Activated naive CD4-positive, alpha-beta T cell treated with anti-CD3 and anti-CD28 coated beads, Interleukin-2, amount 10 ng/mL, durations not matched to agents 7 days and 5 days (primary cell): Measurements from ENCODE around the gene TEX50.
"Not testable (repeated sequence)": the region's sequence is repeated elsewhere in the genome, so short reads cannot be mapped to it uniquely, and the experiment has no call there.

Experiments used
- CTCF ChIA-PET: fragments of 350-600 bp; sonication (Branson Sonifier 250); formaldehyde crosslinking; loops from one replicate; lab custom pipeline; 2021; ENCODE audit warnings: antibody characterized with exemption; lab: Charles Lee
- DNase-seq: peaks from one replicate; pipeline ENCODE4 v3.0.0-alpha.2; 2020
- H3K27ac Mint-ChIP-seq: one replicate; pipeline ENCODE4 v1.8.0; 2021; ENCODE audit warnings: mild to moderate bottlenecking, moderate library complexity, mixed read lengths
- H3K27me3 Mint-ChIP-seq: one replicate; pipeline ENCODE4 v1.8.0; 2021; ENCODE audit warnings: mild to moderate bottlenecking, mixed read lengths
- H3K36me3 Mint-ChIP-seq: one replicate; pipeline ENCODE4 v1.8.0; 2021; ENCODE audit warnings: mixed read lengths
- H3K4me1 Mint-ChIP-seq: one replicate; pipeline ENCODE4 v1.8.0; 2021; ENCODE audit warnings: mixed read lengths
- H3K4me3 Mint-ChIP-seq: one replicate; pipeline ENCODE4 v1.8.0; 2021; ENCODE audit warnings: mild to moderate bottlenecking, moderate library complexity, mixed read lengths
- H3K9me3 Mint-ChIP-seq: one replicate; pipeline ENCODE4 v1.8.0; 2021; ENCODE audit warnings: mixed read lengths

Gene TEX50

DNA sequence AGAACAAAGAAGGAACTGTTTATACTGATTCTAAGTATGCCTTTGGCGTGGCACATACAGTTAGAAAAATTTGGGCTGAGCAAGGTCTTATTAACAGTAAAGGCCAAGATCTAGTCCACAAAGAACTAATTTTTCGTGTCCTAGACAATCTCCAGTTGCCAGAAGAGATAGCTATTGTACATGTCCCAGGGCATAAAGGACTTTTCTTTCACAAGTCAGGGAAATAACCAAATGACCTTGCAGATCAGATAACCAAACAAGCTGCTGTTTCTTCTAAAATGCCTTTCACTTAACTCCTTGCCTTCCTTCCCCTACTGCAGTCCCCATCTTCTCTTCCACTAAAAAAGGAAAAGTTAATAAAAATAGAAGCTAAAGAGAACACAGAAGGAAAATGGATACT, 4.0 kb downstream of the TEX50 start:
- Mint-ChIP-seq H3K36me3 (no peaks in the 10 kb centered on the region), H3K4me1 (no peaks in the 10 kb centered on the region), H3K4me3 (no peak overlapping the region), H3K27ac (no peak overlapping the region), H3K27me3 (peaks cover 7% of the 10 kb centered on the region), H3K9me3 (peaks cover 9% of the 10 kb centered on the region)
- DNase-seq: no peak
- CTCF ChIA-PET: interaction anchor here (0.6 kb wide), 1 partner anchor 231 kb away, joined by 3 read pairs; no protein-coding TSS in a partner anchor

DNA sequence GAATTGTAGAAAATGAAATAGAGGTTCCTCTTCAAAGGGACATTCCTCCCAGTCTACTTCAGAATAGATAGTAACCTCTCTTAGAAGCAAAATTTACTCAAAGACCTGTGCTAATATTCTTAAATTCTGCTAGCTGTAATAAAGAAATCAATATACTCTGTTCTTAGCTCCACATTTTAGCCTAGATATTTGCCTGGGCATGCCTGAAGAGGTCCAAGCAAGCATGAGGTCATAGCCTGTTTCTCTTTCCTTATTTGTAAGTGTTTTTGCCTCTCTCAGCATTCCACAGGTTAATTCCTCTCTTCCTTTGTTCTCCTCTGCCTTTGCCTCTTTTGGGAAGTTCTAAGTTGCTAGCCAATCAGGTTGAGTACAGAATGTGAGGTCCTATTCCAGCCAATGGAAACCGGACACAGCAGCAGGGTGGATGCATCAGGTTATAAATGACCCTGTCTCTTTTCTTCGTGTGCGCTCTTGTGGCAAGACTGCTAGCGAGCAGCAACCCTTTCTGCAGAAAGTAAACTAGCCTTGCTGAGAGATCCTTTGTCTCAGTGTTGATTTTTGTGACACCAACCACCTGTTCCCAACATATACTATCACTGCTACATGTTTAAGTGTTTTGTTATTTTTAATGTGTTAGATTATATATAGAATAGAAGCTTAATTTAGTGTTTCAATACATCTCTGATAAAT, 7.5 kb downstream of the TEX50 start:
- H3K27ac Mint-ChIP-seq, H3K36me3 Mint-ChIP-seq, H3K27me3 Mint-ChIP-seq, CTCF ChIA-PET, H3K4me3 Mint-ChIP-seq, H3K4me1 Mint-ChIP-seq, DNase-seq, H3K9me3 Mint-ChIP-seq: not testable (repeated sequence)

DNA sequence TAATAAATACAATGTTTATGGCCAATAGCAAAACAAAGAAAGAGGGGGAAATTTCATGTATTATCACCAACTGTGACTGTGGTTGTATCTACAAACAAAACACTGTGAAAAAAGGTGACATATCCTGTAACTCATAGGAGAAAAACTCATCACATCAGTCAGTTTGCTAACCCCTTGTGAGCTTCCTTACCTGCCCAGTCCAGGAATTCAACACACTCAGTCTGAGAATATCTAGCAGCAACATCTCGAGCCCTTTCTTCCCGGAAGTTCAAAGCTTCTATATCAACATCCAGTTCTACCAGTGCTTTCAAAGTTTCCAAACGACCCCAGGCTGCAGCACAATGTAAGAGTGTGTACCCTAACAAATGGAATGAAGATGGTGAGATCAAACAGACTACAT, 11.5 kb downstream of the TEX50 start:
- CTCF ChIA-PET: no interaction called here
- H3K4me1 Mint-ChIP-seq: no peaks in the 10 kb centered on the region
- peaks cover 2% of the 10 kb centered on the region for H3K27me3 Mint-ChIP-seq

DNA sequence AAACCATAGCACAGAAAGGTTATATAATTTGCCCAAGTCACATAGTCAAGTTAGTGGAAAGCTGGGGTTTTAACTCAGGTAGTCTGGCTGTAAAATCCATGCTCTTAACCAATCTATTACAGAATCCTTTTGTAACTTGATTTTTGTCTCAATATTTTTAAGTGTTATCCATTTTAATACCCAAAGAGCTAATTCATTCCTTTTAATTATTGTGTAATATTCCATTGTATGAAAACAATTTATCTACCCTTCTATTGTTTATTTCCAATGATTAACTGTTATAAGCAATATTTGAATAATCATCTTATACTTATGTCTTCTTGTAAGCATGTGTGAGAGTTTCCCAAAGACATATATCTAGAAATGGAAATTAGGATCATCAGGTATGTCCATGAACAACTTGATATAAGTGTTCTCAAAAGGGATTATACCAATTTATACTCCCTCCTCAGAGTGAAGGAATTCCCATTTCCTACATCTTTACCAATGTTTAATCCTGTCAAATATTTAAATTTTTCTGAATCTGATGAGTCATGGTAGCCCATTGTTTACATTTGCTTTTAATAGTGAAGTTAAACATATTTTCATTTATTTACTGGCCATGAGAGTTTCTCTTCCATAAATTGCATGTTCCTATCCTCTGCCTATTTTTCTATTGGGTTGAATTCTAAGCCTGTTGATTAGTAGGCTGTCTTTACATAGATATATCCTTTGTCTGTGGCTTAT, 13.9 kb downstream of the TEX50 start:
- CTCF ChIA-PET: no interaction called here
- Mint-ChIP-seq H3K4me3 (no peak overlapping the region), H3K27me3 (peaks cover 4% of the 10 kb centered on the region), H3K27ac (no peak overlapping the region), H3K4me1 (no peaks in the 10 kb centered on the region), H3K36me3 (no peaks in the 10 kb centered on the region), H3K9me3 (no peaks in the 10 kb centered on the region)
- no peak for DNase-seq

More for the DNA sequence above, 11.5 kb downstream of the TEX50 start:
- Mint-ChIP-seq H3K36me3 (no peaks in the 10 kb centered on the region), H3K27ac (no peak overlapping the region), H3K9me3 (peaks cover 3% of the 10 kb centered on the region), H3K4me3 (no peak overlapping the region)
- no peak for DNase-seq

DNA sequence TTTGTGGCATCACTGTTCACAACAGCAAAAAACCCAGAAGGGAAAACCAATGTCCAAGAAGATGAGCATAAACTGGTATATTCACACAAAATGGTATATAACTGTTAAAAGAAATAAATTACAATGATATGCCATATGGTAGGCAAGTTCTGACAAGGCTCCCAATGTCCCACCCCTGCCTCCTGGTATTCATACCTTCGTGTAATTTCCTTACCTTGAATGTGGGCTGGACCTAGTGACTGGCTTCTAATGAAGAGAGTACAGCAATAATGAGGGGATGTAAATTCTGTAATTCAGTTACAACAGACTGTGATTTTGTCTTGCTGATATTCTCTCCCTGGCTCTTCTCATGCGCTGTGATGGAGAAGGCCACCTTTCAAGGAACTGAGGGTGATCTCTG, 25.2 kb downstream of the TEX50 start:
- Mint-ChIP-seq H3K27me3 (peaks cover 3% of the 10 kb centered on the region), H3K27ac (no peak overlapping the region), H3K4me1 (no peaks in the 10 kb centered on the region), H3K4me3 (no peak overlapping the region), H3K36me3 (no peaks in the 10 kb centered on the region), H3K9me3 (peaks cover 5% of the 10 kb centered on the region)
- CTCF ChIA-PET: interaction anchor here (0.6 kb wide), 1 partner anchor 331 kb away, joined by 3 read pairs; no protein-coding TSS in a partner anchor
- DNase-seq: no peak

DNA sequence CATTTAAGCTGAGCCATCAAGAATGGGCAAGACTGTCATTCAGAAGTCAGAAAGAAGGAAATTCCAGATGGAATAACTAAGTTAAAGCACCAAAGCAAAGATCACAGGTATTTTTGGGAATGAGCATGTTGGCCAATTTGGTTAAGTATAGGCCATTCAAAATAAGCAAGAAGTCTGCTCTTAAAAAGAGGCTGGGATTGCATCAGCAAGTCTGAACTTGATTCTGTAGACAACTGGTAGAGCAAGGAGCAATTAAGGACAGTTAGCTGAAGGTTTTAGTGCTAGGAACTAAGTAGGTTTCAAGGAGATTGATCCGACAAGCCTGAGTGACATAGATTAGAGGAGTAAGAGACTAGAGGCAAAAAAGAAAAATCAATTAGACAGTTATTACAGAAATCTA, 26.1 kb downstream of the TEX50 start:
- DNase-seq: no peak
- no peaks in the 10 kb centered on the region for H3K36me3 Mint-ChIP-seq
- no peak overlapping the region for H3K27ac Mint-ChIP-seq
- CTCF ChIA-PET: no interaction called here
- H3K27me3 Mint-ChIP-seq: no peaks in the 10 kb centered on the region
- H3K4me1 Mint-ChIP-seq: no peaks in the 10 kb centered on the region
- peaks cover under 1% of the 10 kb centered on the region for H3K9me3 Mint-ChIP-seq
- no peak overlapping the region for H3K4me3 Mint-ChIP-seq

DNA sequence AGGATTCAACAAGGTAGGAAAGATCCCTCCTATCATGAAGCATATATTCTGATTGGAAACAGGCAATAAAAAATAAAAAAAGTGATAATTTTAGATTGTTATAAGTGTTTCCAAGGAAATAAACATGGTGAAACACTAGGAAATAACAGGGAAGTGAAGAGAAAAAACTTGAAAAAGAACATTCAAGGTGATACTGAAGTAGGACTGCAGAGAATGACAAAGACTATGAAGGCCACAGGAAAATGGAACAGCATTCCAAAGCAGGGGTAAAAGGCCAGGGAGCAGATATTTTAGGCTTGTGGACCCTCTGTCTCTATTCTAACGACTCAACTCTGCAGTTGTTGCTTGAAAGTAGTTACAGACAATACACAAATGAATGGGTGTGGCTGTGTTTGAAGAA, 26.6 kb downstream of the TEX50 start:
- DNase-seq: no peak
- H3K27me3 Mint-ChIP-seq: no peaks in the 10 kb centered on the region
- no peak overlapping the region for H3K27ac Mint-ChIP-seq
- no peaks in the 10 kb centered on the region for H3K9me3 Mint-ChIP-seq
- no peaks in the 10 kb centered on the region for H3K4me1 Mint-ChIP-seq
- H3K4me3 Mint-ChIP-seq: no peak overlapping the region
- H3K36me3 Mint-ChIP-seq: no peaks in the 10 kb centered on the region
- CTCF ChIA-PET: no interaction called here

DNA sequence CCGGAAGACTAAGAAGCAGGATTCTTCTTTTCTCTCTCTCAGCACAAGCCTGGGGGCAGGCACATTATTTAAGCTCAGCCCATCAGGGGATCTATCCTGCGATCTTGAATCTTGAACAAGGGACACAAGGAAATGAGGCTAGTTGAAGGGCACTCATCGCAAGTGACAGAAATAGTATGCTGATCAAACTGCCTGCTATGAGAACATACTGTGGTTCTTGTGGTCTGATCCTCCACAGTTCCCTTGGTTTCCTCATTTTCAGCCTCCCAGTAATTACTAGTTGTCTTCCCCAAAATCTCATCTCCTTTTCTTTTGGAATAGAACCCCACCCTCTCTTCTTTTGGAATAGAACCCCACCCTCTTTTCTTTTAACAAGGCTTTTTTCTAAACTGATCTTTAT, 28.0 kb downstream of the TEX50 start:
- no peaks in the 10 kb centered on the region for H3K9me3 Mint-ChIP-seq
- H3K36me3 Mint-ChIP-seq: no peaks in the 10 kb centered on the region
- no peak overlapping the region for H3K27ac Mint-ChIP-seq
- H3K4me3 Mint-ChIP-seq: no peak overlapping the region
- H3K4me1 Mint-ChIP-seq: no peaks in the 10 kb centered on the region
- CTCF ChIA-PET: no interaction called here
- peaks cover 8% of the 10 kb centered on the region for H3K27me3 Mint-ChIP-seq
- DNase-seq: no peak

DNA sequence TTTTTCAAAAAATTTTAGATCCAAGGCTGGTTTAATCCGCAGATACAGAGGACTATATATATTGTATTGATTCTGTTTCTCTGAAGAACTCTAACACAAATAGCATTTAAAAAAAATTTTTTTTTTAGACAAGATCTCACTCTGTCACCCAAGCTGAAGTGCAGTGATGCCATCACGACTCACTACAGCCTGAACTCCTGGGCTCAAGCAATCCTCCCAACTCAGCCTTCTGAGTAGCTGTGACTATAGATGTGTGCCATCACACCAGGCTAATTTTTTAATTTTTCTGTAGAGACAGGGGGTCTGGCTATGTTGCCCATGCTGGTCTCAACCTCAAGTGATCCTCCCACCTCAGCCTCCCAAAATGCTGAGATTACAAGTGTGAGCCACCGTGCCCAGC, 31.5 kb downstream of the TEX50 start:
- H3K27ac Mint-ChIP-seq: no peak overlapping the region
- CTCF ChIA-PET: no interaction called here
- no peaks in the 10 kb centered on the region for H3K9me3 Mint-ChIP-seq
- DNase-seq: no peak
- no peaks in the 10 kb centered on the region for H3K36me3 Mint-ChIP-seq
- H3K27me3 Mint-ChIP-seq: peaks cover 28% of the 10 kb centered on the region
- no peak overlapping the region for H3K4me3 Mint-ChIP-seq
- H3K4me1 Mint-ChIP-seq: peaks cover 10% of the 10 kb centered on the region

DNA sequence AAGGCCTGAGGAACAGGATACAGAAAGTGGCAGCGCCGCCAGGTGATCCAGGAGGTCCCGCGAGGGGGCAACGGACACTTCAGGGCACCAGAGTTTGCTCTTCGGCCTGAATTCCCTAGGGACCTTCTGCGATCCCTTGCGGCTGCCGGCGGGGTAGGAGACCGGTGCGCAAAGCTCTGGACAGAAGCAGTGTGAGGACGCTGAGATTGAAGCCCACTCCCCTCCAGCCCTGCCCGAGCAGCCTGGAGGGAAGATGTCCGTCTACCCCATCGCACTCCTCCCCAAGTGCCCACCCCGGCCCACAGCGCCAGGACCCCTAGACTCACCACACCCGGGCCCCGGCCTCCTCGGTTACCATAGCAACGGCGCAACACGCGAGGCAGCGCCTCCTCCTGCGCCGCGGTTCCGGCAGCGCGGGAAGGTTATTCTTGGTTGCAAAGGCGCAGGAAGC, 34.4 kb downstream of the TEX50 start, which contains the start of gene ANKRD45:
TSS of gene ANKRD45 (minus strand) at position 361 of the 451 bp plus-strand sequence. CDS start 10,433 bp downstream, outside the sequence.
- no peaks in the 10 kb centered on the region for H3K36me3 Mint-ChIP-seq
- H3K27ac Mint-ChIP-seq: no peak within 1 kb of the TSS
- CTCF ChIA-PET: no interaction called here
- H3K9me3 Mint-ChIP-seq: no peaks in the 10 kb centered on the region
- H3K4me1 Mint-ChIP-seq: peaks cover 10% of the 10 kb centered on the region
- peaks cover 32% of the 10 kb centered on the region for H3K27me3 Mint-ChIP-seq
- DNase-seq: peak; percentile 30
- peak within 1 kb of the TSS; percentile 19 for H3K4me3 Mint-ChIP-seq

DNA sequence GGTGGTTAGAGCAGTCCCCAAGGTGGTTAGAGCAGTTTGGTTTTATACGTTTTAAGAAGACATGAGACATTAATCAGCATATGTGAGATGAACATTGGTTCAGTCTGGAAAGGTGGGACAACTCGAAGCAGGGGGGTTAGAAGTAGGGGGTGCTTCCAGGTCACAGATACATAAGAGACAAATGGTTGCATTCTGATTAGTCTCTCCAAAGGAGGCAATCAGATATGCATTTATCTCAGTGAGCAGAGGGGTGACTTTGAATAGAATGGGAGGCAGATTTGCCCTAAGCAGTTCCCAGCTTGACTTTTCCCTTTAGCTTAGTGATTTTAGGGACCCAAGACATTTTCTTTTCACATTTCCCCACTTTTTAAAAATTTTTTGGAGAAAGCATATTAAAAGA, 39.4 kb downstream of the TEX50 start:
- H3K4me1 Mint-ChIP-seq, DNase-seq, H3K27ac Mint-ChIP-seq, H3K36me3 Mint-ChIP-seq, H3K4me3 Mint-ChIP-seq, CTCF ChIA-PET, H3K9me3 Mint-ChIP-seq: not testable (repeated sequence)
- peaks cover 16% of the 10 kb centered on the region for H3K27me3 Mint-ChIP-seq

DNA sequence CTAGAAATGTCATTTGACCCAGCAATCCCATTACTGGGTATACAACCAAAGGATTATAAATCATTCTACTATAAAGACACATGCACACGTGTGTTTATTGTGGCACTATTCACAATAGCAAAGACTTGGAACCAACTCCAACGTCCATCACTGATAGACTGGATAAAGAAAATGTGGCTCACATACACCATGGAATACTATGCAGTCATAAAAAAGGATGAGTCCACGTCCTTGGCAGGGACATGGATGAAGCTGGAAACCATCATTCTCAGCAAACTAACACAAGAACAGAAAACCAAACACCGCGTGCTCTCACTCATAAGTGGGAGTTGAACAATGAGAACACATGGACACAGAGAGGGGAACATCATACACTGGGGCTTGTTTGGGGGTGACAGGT, 45.0 kb downstream of the TEX50 start:
- H3K36me3 Mint-ChIP-seq, H3K27me3 Mint-ChIP-seq, H3K9me3 Mint-ChIP-seq, DNase-seq, H3K4me3 Mint-ChIP-seq, H3K4me1 Mint-ChIP-seq, H3K27ac Mint-ChIP-seq, CTCF ChIA-PET: not testable (repeated sequence)

DNA sequence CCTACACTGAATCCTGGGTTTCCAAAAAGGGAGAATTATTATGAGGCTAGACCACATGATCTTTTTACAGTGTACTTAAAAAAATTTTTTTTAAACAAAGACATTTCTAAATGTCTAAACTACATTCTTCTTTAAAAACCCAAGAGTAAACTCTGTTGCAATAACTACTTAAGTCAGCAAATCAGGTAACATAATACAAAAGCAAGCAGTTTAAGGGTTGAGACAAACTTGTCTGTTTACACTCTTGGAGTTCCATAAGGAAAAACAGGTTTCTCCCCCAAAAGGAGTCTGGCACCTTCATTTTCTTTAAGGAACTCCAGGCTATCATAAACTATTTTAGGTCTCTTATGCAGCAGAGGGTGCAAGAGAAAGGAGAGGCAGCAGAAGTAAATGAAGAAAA, 47.0 kb downstream of the TEX50 start:
- no peak overlapping the region for H3K27ac Mint-ChIP-seq
- H3K9me3 Mint-ChIP-seq: peaks cover 2% of the 10 kb centered on the region
- H3K36me3 Mint-ChIP-seq: no peaks in the 10 kb centered on the region
- no peak overlapping the region for H3K4me3 Mint-ChIP-seq
- DNase-seq: no peak
- CTCF ChIA-PET: interaction anchor here (0.6 to 1.3 kb wide), 3 partner anchors 18 to 320 kb away, joined by 3 read pairs; no protein-coding TSS in a partner anchor
- no peaks in the 10 kb centered on the region for H3K27me3 Mint-ChIP-seq
- H3K4me1 Mint-ChIP-seq: no peaks in the 10 kb centered on the region

DNA sequence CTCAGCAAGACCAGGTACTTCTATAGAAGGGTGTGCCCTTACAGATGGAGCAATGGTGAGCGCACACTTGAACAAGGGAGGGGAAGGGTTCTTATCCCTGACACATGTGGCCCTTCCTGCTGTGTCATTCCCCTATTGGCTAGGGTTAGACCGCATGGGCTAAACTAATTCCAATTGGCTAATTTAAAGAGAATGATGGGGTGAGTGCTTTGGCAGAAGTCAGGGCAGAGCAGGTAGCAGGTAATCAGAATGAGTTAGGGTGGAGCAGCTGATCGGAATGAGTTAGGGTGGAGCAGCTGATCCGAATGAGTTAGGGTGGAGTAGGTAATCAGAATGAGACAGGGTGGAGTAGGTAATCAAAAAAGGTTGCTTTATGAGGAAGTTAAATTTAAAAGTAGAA, 48.7 kb downstream of the TEX50 start:
- H3K4me3 Mint-ChIP-seq, H3K4me1 Mint-ChIP-seq, H3K27me3 Mint-ChIP-seq, CTCF ChIA-PET, H3K27ac Mint-ChIP-seq, H3K9me3 Mint-ChIP-seq, DNase-seq, H3K36me3 Mint-ChIP-seq: not testable (repeated sequence)

DNA sequence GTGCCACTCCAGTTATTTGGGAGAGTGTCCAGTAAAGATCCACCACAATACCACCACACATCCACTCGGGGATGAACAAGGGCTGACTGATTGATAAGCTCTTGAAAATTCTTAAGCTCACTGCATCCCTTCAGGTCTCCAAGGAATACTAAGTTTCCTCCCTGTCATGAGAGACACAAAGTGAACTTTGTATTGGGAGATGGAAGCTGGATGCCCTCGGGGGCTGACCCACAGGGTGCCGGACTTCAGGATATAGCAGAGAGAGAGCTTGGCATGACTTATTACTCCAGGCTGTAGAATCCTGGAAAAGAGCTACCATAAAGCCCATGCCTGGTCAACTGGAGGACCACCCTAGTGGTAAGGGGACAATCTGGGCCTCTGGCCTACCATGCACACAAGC, 50.0 kb downstream of the TEX50 start:
- H3K4me3 Mint-ChIP-seq, H3K27ac Mint-ChIP-seq: not testable (repeated sequence)

More for the DNA sequence above, 50.0 kb downstream of the TEX50 start:
- DNase-seq, H3K27me3 Mint-ChIP-seq, H3K9me3 Mint-ChIP-seq, H3K4me1 Mint-ChIP-seq, CTCF ChIA-PET, H3K36me3 Mint-ChIP-seq: not testable (repeated sequence)
